Measurements from ENCODE around the gene PPP2R3C.
A peak's percentile ranks its signal among the peaks of the same experiment; 100 is the strongest.
"Not testable (repeated sequence)": the region's sequence is repeated elsewhere in the genome, so short reads cannot be mapped to it uniquely, and the experiment has no call there.

Gene PPP2R3C

DNA sequence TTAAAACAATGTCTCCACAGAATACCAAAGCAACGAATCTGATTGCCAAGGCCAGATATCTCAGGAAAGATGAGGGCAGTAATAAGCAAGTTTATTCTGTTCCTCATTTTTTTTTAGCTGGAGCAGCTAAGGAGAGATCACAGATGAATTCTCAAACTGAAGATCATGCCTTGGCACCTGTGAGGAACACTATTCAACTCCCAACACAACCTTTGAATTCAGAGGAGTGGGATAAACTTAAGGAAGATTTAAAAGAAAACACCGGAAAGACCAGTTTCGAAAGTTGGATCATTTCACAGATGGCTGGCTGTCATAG, 1.6 kb upstream of the PPP2R3C start:
- no peak for DNase-seq

GRCh38 chr14:35122696-35123387, 1.1 kb upstream of the PPP2R3C start:
- peak; percentile 4 for DNase-seq

DNA sequence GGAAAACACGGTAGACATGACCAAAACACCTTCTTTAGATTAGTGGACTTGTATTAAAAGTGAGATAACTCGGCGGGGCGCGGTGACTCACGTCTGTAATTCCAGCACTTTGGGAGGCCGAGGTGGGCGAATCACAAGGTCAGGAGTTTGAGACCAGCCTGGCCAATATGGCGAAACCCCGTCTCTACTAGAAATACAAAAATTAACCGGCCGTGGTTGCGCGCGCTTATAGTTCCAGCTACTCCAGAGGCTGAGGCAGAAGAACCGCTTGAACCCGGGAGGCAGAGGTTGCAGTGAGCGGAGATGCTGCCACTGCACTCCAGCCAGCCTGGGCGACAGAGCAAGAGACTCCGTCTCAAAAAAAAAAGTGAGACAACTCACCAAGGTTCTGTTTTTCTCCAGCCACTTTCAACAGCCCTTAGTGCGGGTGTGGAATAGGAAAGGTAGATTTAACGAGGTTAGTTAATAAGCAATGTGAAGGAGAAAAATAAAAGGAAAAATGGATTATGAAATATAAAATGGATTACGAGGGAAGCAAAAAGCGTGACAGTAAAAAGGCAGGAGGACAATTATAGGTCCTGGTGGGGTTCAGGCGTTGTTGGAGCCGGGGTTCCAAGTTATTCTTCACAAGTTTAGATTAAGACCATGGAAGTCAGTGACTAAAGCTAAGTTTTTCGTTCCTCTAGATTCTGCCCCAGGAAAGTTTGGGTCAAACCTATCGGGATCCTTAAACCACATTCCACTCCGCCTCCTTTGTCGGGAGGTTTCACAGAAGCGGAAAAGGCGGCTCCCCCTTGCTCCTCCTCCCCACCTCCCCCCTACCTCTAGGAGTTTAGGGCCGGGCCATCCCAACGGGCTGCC, 534 bp downstream of the PPP2R3C start:
- DNase-seq, result no peak

- no peak for DNase-seq
These were observed 4.7 kb downstream of the PPP2R3C start for GRCh38 chr14:35117112-35117511.

DNA sequence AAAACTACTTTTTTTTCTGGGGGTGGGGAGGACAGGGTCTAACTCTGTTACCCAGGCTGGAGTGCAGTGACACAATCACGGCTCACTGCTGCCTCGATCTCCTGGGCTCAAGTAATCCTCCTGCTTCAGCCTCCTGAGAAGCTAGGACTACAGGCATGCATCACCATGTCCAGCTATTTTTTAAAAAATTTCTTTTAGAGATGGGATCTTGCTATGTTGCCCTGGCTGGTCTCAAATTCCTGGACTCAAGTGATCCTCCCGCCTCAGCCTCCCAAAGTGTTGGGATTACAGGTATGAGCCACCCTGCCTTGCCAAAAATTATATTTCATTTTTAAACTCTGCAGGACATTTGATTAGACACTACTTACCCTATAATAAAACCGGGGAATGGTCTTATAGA, 5.5 kb downstream of the PPP2R3C start:
- no peak for DNase-seq

DNA sequence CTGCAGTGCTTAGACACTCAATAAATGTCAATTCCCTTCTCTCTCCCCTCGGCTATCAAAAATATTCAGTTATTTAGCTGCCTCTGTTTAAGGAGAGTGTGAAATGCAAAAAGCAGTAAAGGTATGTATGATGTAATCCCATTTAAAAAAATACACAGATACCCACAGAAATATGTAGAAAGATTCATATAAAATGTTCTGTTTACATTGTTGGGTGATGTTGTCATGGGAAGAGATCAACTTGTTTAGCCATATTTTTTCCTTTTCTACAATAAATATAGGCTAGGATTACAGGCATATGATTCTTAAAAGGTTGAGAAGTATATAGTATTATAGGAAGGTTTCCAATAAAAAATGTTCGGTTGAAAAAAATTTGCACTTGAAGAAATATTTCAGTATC, 7.8 kb downstream of the PPP2R3C start:
- DNase-seq, result no peak

DNA sequence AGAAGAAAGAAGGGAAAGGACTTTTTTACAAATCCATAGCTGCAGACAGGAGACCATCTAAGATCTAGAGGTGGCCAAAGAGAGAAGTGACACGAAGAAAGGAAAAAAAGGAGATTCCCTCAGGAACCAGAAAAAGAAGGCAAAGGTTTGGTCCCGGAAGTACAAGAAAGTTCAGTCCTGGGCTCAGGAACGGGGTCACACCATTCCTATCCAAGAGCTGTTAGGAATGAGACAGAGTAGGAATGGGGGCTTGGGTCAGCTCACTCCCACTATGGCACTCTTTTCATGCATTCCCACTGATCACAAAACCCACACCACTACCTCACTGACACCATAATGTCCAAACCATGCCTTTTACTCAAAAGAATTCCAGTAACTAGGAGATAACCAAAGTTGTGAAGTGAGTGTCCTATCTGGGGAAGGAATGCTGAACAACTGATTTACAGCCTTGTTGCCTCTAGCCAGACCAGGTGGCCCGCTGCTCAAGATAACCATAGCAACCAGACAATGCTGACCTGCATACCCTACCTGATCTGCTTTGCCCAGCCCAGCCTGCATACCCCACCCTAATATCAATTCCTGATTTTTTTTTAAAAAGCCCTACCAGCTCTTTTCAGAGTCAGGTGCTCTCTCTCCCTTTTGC, 8.4 kb downstream of the PPP2R3C start:
- DNase-seq, result no peak

GRCh38 chr14:35112641-35113040, 9.1 kb downstream of the PPP2R3C start:
- no peak for DNase-seq

DNA sequence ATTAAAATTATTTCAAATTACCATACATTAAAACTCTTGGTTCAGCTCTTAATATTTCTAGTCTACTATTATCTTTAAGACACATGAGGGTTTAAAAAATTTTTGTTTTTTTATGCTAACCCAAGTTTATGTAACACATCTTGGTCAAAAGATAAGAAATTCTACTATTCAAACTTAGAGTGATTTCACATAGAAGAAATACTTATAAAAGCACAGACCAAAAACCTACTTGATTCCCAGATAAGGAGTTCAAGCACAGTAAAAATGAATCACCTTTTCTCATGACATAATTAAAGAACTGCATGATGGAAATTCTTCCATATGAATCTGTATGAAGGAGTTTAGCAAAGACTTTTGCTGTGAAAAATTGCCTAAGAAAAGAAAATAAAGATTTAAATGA, 13.9 kb downstream of the PPP2R3C start:
- no peak for DNase-seq

DNA sequence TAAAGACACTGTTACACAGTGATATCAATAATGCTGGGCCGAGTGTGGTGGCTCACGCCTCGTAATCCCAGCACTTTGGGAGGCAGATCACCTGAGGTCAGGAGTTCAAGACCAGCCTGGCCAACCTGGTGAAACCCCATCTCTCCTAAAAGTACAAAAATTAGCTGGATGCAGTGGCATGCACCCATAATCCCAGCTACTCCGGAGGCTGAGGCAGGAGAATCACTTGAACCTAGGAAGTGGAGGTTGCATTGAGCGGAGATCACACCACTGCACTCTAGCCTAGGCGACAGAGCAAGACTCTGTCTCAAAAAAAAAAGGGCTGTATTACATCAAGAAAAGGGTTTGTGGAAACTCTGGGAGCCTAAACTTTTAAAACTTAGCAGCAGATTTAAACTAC, 27.1 kb downstream of the PPP2R3C start:
- DNase-seq, result not testable (repeated sequence)

- no peak for DNase-seq
These were observed 33.3 kb downstream of the PPP2R3C start for GRCh38 chr14:35088514-35088913.

- DNase-seq, result no peak
These were observed 36.3 kb downstream of the PPP2R3C start for GRCh38 chr14:35085441-35085840.

- no peak for DNase-seq
These were observed 38.1 kb downstream of the PPP2R3C start for GRCh38 chr14:35083530-35084150.

DNA sequence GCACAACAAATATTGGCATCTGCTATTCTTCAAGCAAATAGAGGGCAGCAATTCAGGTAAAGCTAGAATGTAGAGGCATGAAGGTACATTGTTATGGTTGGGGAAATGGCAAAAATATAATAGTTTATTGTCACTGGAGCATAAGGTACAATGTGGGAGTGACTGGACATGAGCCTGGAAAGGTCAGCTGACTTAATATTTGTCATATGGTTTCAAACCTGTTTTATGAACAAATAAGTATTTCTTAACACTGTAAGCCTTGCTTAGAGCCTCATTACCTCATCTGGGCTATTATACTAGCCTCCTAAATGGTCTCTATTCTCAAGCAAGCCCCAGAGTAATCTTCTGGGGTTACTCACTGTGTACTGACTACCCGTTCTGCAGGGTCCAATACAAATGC, 42.0 kb downstream of the PPP2R3C start:
- no peak for DNase-seq

- no peak for DNase-seq
These were observed 43.7 kb downstream of the PPP2R3C start for GRCh38 chr14:35078082-35078481.

GRCh38 chr14:35073486-35073885, 48.3 kb downstream of the PPP2R3C start:
- no peak for DNase-seq

GRCh38 chr14:35072226-35072625, 49.6 kb downstream of the PPP2R3C start:
- no peak for DNase-seq

GRCh38 chr14:35068238-35069012, 53.4 kb downstream of the PPP2R3C start:
- DNase-seq, result no peak

DNA sequence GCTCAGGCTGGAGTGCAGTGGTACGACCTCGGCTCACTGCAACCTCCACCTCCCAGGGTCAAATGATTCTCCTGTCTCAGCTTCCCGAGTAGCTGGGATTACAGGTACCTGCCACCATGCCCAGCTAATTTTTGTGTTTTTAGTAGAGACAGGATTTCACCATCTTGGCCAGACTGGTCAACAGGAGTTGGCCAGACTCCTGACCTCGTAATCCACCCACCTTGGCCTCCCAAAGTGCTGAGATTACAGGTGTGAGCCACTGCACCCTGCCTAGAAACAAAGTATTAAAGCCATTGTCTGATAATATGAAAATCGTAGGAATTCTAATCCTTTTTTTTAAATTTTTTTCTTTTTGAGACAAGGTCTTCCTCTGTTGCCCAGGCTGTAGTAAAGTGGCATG, 56.1 kb downstream of the PPP2R3C start:
- DNase-seq, result not testable (repeated sequence)

- DNase-seq, result not testable (repeated sequence)
These were observed 60.5 kb downstream of the PPP2R3C start for GRCh38 chr14:35061113-35061791.

DNA sequence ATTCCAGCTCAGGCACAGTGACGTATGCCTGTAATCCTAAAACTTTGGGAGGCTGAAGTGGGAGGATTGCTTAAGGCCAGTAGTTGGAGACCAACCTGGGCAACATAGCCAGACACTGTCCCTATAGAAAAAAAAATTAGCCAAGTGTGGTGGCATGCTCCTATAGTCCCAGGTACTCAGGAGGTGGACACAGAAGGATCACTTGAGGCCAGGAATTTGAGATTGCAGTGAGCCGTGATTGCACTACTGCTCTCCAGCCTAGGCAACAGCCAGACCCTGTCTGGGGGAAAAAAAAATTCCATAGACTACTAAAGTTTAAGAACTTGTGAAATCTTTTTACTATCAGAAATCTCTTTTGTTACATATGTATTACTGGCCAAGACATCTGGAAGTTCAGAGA, 69.2 kb downstream of the PPP2R3C start:
- DNase-seq, result no peak

DNA sequence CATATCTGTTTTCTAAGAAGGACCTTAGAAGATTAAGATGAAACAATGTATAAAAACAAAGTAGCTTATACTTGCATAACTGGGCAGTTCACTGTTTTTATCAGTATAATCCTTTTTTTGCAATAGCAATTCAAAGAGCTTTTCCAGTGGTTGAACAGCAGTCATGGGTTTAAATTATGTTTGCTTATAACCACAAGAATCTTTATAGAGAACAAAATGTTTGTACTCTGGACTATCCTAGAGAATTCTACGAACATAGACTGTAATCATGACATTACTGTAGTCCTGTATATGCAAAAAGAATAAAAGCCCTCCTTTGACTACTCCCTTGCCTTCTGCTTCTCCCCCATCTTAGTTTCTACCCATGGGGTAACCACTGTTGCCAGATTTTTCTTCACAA, 70.0 kb downstream of the PPP2R3C start:
- DNase-seq, result no peak

All from activated gamma-delta T cell treated with Interleukin-2 at 50 U/mL for 16 hours (primary cell).